KMS-11 (cell line): ENCODE results near the gene EML1.
A peak's percentile ranks its signal among the peaks of the same experiment; 100 is the strongest.

Source experiments
- H2AFZ ChIP-seq: fragments of 200-600 bp; sonication (generic); 2 replicates; pipeline ENCODE4 v1.6.1; 2016; ENCODE audit warnings: antibody characterized with exemption, mixed run types, low read depth
- H3K27ac ChIP-seq: fragments of 200-600 bp; sonication (generic); 2 replicates; pipeline ENCODE4 v1.6.1; 2016; ENCODE audit warnings: mild to moderate bottlenecking, mixed run types
- H3K27me3 ChIP-seq: fragments of 200-600 bp; sonication (generic); 2 replicates; pipeline ENCODE4 v1.6.1; 2017; ENCODE audit warnings: mild to moderate bottlenecking, low read depth, mixed run types, moderate library complexity; ENCODE audit not compliant: insufficient read depth
- H3K36me3 ChIP-seq: fragments of 200-600 bp; sonication (generic); 2 replicates; pipeline ENCODE4 v1.6.1; 2017; ENCODE audit warnings: mild to moderate bottlenecking, mixed run types; ENCODE audit not compliant: insufficient read depth
- H3K4me1 ChIP-seq: fragments of 200-600 bp; sonication (generic); 2 replicates; pipeline ENCODE4 v1.6.1; 2016; ENCODE audit warnings: mild to moderate bottlenecking, low read depth, mixed run types; ENCODE audit not compliant: poor library complexity, severe bottlenecking
- H3K4me2 ChIP-seq: fragments of 200-600 bp; sonication (generic); 2 replicates; pipeline ENCODE4 v1.7.0; 2016; ENCODE audit warnings: mild to moderate bottlenecking, mixed run types
- H3K4me3 ChIP-seq: fragments of 200-600 bp; sonication (generic); IDR thresholded peaks from 2 replicates; pipeline ENCODE4 v1.6.1; 2017; ENCODE audit warnings: low read depth, low read length, mixed read lengths; ENCODE audit not compliant: insufficient read depth
- H3K79me2 ChIP-seq: fragments of 200-600 bp; sonication (generic); 2 replicates; pipeline ENCODE4 v1.6.1; 2016; ENCODE audit warnings: low read depth, mixed run types; ENCODE audit not compliant: insufficient read depth
- H3K9ac ChIP-seq: fragments of 200-600 bp; sonication (generic); 2 replicates; pipeline ENCODE4 v1.6.1; 2016; ENCODE audit warnings: mild to moderate bottlenecking, mixed run types
- H4K20me1 ChIP-seq: fragments of 200-600 bp; sonication (generic); 2 replicates; pipeline ENCODE4 v1.6.1; 2016; ENCODE audit warnings: mild to moderate bottlenecking, mixed run types; ENCODE audit not compliant: insufficient read depth
- CTCF ChIP-seq: fragments of 200-600 bp; sonication (generic); conservative IDR thresholded peaks from 2 replicates; pipeline ENCODE4 v1.6.1; 2017; ENCODE audit warnings: low read depth, mild to moderate bottlenecking, antibody characterized with exemption, low read length, moderate library complexity, mixed read lengths

The EML1 gene

GRCh38 chr14:99891900-99892299, 98.7 kb downstream of the EML1 start:
- TF ChIP-seq CTCF: no peak
- Histone ChIP-seq H2AFZ (no peak overlapping the region), H3K4me1 (no peaks in the 10 kb centered on the region), H3K4me3 (no peak overlapping the region), H3K9ac (no peak overlapping the region), H3K4me2 (no peak overlapping the region), H3K27ac (no peak overlapping the region), H3K79me2 (no peaks in the 10 kb centered on the region), H3K27me3 (no peaks in the 10 kb centered on the region), H4K20me1 (no peaks in the 10 kb centered on the region), H3K36me3 (no peaks in the 10 kb centered on the region)

- Histone ChIP-seq H3K79me2 (no peaks in the 10 kb centered on the region), H3K4me1 (no peaks in the 10 kb centered on the region), H3K9ac (no peak overlapping the region), H3K4me3 (no peak overlapping the region), H3K36me3 (no peaks in the 10 kb centered on the region), H2AFZ (no peak overlapping the region), H3K4me2 (no peak overlapping the region), H3K27ac (no peak overlapping the region), H4K20me1 (no peaks in the 10 kb centered on the region), H3K27me3 (no peaks in the 10 kb centered on the region)
- TF ChIP-seq CTCF: no peak
These were observed 99.2 kb downstream of the EML1 start for GRCh38 chr14:99892406-99892805.

- H2AFZ ChIP-seq: no peak overlapping the region
- no peak overlapping the region for H3K4me2 ChIP-seq
- H3K4me3 ChIP-seq: no peak overlapping the region
These were observed 103.1 kb downstream of the EML1 start for GRCh38 chr14:99896361-99896760.

GRCh38 chr14:99899578-99900178, 106.5 kb downstream of the EML1 start:
- Histone ChIP-seq H3K4me3 (no peak overlapping the region), H3K79me2 (no peaks in the 10 kb centered on the region), H3K36me3 (no peaks in the 10 kb centered on the region), H3K9ac (no peak overlapping the region), H3K4me2 (no peak overlapping the region), H2AFZ (no peak overlapping the region), H3K27ac (no peak overlapping the region), H3K27me3 (no peaks in the 10 kb centered on the region), H3K4me1 (no peaks in the 10 kb centered on the region), H4K20me1 (no peaks in the 10 kb centered on the region)
- TF ChIP-seq CTCF: peak; percentile 78

More at GRCh38 chr14:99896361-99896760, 103.1 kb downstream of the EML1 start:
- Histone ChIP-seq H3K9ac (no peak overlapping the region), H3K27ac (no peak overlapping the region), H4K20me1 (no peaks in the 10 kb centered on the region), H3K27me3 (no peaks in the 10 kb centered on the region), H3K79me2 (no peaks in the 10 kb centered on the region), H3K4me1 (no peaks in the 10 kb centered on the region), H3K36me3 (no peaks in the 10 kb centered on the region)
- TF ChIP-seq CTCF: no peak
